PC-3 (cell line): ENCODE data around the gene CRLF3.
"Not testable (repeated sequence)": the region's sequence is repeated elsewhere in the genome, so short reads cannot be mapped to it uniquely, and the experiment has no call there.

ENCODE experiments used
- CTCF ChIP-seq: fragments of 300-600 bp; sonication (generic); conservative IDR thresholded peaks from 2 replicates; pipeline ENCODE4 v1.5.1; 2017; ENCODE audit warnings: antibody characterized with exemption, low read depth, mild to moderate bottlenecking, low read length
- EZH2 ChIP-seq: fragments of 300-600 bp; sonication (generic); IDR thresholded peaks from one replicate; pipeline ENCODE4 v1.6.1; 2017; ENCODE audit warnings: antibody characterized with exemption, mild to moderate bottlenecking, low read length; ENCODE audit not compliant: unreplicated experiment

GRCh38 chr17:30747621-30748020 is 76.9 kb downstream of the CRLF3 start:
- not testable (repeated sequence) for TF ChIP-seq CTCF, EZH2
